Peyer's patch (tissue), 4 donors: ENCODE results near the gene KLHDC9. TPM values are rescaled to one million over a fixed set of nuclear protein-coding genes. Genes with fewer than 3 reads are reported as not detected.

Experiments used
- DNase-seq, 3 donors: peaks; one replicate each; pipeline ENCODE4 v3.0.0-alpha.2; 2017 to 2019
- H3K27ac ChIP-seq, 4 donors: fragments of 200-600 bp; sonication (generic); one replicate each; pipeline ENCODE4 v1.5.1; 2016 to 2019
- H3K27me3 ChIP-seq, 2 donors: fragments of 200-600 bp; sonication (generic); one replicate each; pipeline ENCODE4 v1.5.1; 2019
- H3K36me3 ChIP-seq, 3 donors: fragments of 200-600 bp; sonication (generic); one replicate each; pipeline ENCODE4 v1.5.1; 2016 to 2019
- H3K4me1 ChIP-seq, 4 donors: fragments of 200-600 bp; sonication (generic); one replicate each; pipeline ENCODE4 v1.5.1; 2016 to 2019
- H3K4me3 ChIP-seq, 4 donors: fragments of 200-600 bp; sonication (generic); 1 replicate in 3 of 4; 2 replicates in 1 of 4; pipeline ENCODE4 v1.5.1; 2016 to 2019; ENCODE audit warnings: mild to moderate bottlenecking in 1 of 4
- H3K9me3 ChIP-seq, 4 donors: fragments of 200-600 bp; sonication (generic); one replicate each; pipeline ENCODE4 v1.5.1; 2016 to 2019; ENCODE audit warnings: mild to moderate bottlenecking in 1 of 4
- POLR2A ChIP-seq, 2 donors: fragments of 450-650 bp; IDR thresholded peaks; one replicate each; pipeline ENCODE4 v1.5.1; 2017; ENCODE audit warnings: antibody characterized with exemption in 2 of 2, mild to moderate bottlenecking in 2 of 2, moderate library complexity in 2 of 2
- total RNA-seq, 4 donors: library from RNA; depleted of rRNA; stranded (reverse); fragments of >200 nt; gene quantifications; one replicate each; pipeline ENCODE4 v1.1.0, GENCODE V29; 2016
- TF ChIP-seq, protein P1 (sequence below), 6 experiments: fragments of 450-650 bp in 4 of 6; fragments of 200-600 bp in 2 of 6; sonication (generic) in 1 of 6; IDR thresholded peaks; one replicate each; pipeline ENCODE4 v1.5.1; 2017 to 2019; ENCODE audit warnings: antibody characterized with exemption in 6 of 6, mild to moderate bottlenecking in 3 of 6, moderate library complexity in 1 of 6

Gene KLHDC9
- total RNA-seq, 4 donors from 2014 or later = 2.1 to 4.8 (median 2.4) TPM; not detected in 1

GRCh38 chr1:161089251-161089924, 8.8 kb upstream of the KLHDC9 start, which contains the start of gene NECTIN4:
TSS of gene NECTIN4 (minus strand) at chr1:161089558. CDS start at chr1:161089296, 262 bp downstream.
- Histone ChIP-seq H3K27me3 (no peaks in the 10 kb centered on the region), H3K4me1 (peaks cover 0 to 8% (median 0%) of the 10 kb centered on the region in 4 donors), H3K9me3 (no peaks in the 10 kb centered on the region), H3K27ac (no peak within 1 kb of the TSS), H3K36me3 (no peaks in the 10 kb centered on the region), H3K4me3 (peak within 1 kb of the TSS in 2 of 4 donors; percentile 0 to 18)
- DNase-seq = peak in 2 of 3 donors; percentile 66 to 75
- TF ChIP-seq, protein P1, sequence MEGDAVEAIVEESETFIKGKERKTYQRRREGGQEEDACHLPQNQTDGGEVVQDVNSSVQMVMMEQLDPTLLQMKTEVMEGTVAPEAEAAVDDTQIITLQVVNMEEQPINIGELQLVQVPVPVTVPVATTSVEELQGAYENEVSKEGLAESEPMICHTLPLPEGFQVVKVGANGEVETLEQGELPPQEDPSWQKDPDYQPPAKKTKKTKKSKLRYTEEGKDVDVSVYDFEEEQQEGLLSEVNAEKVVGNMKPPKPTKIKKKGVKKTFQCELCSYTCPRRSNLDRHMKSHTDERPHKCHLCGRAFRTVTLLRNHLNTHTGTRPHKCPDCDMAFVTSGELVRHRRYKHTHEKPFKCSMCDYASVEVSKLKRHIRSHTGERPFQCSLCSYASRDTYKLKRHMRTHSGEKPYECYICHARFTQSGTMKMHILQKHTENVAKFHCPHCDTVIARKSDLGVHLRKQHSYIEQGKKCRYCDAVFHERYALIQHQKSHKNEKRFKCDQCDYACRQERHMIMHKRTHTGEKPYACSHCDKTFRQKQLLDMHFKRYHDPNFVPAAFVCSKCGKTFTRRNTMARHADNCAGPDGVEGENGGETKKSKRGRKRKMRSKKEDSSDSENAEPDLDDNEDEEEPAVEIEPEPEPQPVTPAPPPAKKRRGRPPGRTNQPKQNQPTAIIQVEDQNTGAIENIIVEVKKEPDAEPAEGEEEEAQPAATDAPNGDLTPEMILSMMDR (IDR thresholded peaks at IDR 0.05) = no peak
- TF ChIP-seq POLR2A (IDR thresholded peaks at IDR 0.05) = peak in 1 of 2 donors; percentile 25

GRCh38 chr1:161089938-161090337, 8.2 kb upstream of the KLHDC9 start:
- DNase-seq = peak in 1 of 3 donors; percentile 7
- no peak overlapping the region for H3K4me3 ChIP-seq
- peaks cover 0 to 8% (median 0%) of the 10 kb centered on the region in 4 donors for H3K4me1 ChIP-seq
- no peak overlapping the region for H3K27ac ChIP-seq
- no peaks in the 10 kb centered on the region for H3K27me3 ChIP-seq
- no peaks in the 10 kb centered on the region for H3K36me3 ChIP-seq
- no peaks in the 10 kb centered on the region for H3K9me3 ChIP-seq
- TF ChIP-seq, protein P1 (IDR thresholded peaks at IDR 0.05) = no peak
- no peak for TF ChIP-seq POLR2A (IDR thresholded peaks at IDR 0.05)

DNA sequence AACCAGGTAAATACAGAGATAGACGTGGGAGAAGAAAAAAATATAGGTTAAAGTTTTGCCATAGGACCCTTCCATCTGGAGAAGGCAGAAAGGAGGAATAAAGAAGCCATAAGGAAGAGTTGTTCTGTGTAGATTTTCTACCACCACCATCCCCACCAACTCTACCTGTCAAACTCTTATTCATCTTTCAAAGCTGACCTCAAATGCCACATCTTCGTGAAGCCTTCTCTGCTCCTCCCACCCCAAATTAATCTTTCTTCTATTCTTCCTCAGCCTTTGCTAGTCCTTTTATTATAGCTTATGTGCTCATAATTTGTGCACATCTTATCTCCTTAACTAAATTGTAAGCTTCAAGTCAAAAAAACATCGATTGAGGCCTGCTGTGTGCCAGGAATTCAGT, 7.5 kb upstream of the KLHDC9 start:
- peaks cover 0 to 8% (median 0%) of the 10 kb centered on the region in 4 donors for H3K4me1 ChIP-seq
- H3K27ac ChIP-seq = no peak overlapping the region
- H3K4me3 ChIP-seq = no peak overlapping the region
- no peaks in the 10 kb centered on the region for H3K27me3 ChIP-seq
- no peaks in the 10 kb centered on the region for H3K36me3 ChIP-seq
- no peaks in the 10 kb centered on the region for H3K9me3 ChIP-seq
- TF ChIP-seq, protein P1 (IDR thresholded peaks at IDR 0.05) = no peak
- TF ChIP-seq POLR2A (IDR thresholded peaks at IDR 0.05) = no peak
- DNase-seq = no peak

DNA sequence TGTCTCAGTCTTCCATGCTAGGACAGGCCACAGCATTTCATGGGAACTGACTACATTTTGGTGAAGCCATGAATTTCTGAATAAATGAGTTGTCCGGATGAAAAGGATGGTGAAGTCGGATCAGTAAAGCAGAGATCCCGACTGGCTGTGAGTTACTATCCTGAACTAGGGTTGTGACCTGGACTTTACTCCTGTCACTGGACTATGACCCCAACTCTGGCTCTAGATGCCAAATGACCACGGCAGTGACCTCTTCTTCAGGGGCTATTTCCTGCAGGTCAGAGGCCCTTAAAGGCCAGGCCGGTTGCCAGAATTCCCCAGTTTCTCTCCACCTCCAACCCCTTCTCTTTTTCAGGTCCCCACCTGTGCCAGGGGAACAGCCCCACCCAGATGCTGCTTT, 7.1 kb upstream of the KLHDC9 start:
- Histone ChIP-seq H3K27me3 (no peaks in the 10 kb centered on the region), H3K9me3 (no peaks in the 10 kb centered on the region), H3K36me3 (no peaks in the 10 kb centered on the region), H3K27ac (no peak overlapping the region), H3K4me3 (no peak overlapping the region), H3K4me1 (peaks cover 0 to 8% (median 0%) of the 10 kb centered on the region in 4 donors)
- DNase-seq = peak in 1 of 3 donors; percentile 42
- TF ChIP-seq POLR2A (IDR thresholded peaks at IDR 0.05) = no peak
- TF ChIP-seq, protein P1 (IDR thresholded peaks at IDR 0.05) = no peak

GRCh38 chr1:161091796-161092507, 6.2 kb upstream of the KLHDC9 start:
- Histone ChIP-seq H3K4me3 (no peak overlapping the region), H3K36me3 (no peaks in the 10 kb centered on the region), H3K9me3 (no peaks in the 10 kb centered on the region), H3K27me3 (no peaks in the 10 kb centered on the region), H3K27ac (no peak overlapping the region), H3K4me1 (peaks cover 0 to 1% (median 0%) of the 10 kb centered on the region in 4 donors)
- peak in 1 of 3 donors; percentile 5 for DNase-seq
- TF ChIP-seq, protein P1 (IDR thresholded peaks at IDR 0.05) = no peak
- TF ChIP-seq POLR2A (IDR thresholded peaks at IDR 0.05) = no peak
